Iris pigment epithelial cell (primary cell): ENCODE measurements around the gene GALNT10.

ENCODE experiments used
- DNase-seq: peaks from one replicate; pipeline ENCODE4 v3.0.0-alpha.2; 2011; ENCODE audit warnings: low read depth

The GALNT10 gene

DNA sequence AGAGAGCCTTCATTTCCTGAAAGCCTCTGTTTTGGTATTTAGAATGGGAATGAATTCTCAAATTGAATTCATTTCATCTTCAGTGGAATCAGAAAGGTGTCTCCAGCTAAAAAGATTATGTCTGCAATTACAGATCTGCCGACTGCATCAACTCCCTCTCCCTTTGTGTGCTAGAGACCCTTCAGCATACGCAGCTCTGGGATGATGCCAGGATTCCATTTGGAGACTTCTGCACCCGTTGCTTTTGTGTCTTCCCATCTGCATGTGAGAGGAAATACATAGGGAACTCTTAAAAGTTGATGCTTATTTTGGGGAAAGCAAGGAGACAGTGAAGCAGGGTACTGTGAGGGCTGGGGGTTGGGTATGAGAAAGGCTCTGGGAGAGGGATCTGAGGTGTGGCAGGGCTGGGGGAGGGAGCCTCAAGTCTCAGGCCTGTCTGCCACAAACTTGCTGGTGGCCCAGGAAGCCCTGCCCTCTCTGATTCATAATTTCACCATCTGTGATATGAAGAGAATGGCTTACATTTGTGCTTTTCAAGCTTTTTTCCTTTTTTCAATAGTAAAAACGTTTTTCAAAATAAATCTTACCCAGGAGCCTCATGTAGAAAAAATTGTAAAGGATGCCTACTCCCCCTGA, 165.6 kb downstream of the GALNT10 start:
- DNase-seq = peak; percentile 75

DNA sequence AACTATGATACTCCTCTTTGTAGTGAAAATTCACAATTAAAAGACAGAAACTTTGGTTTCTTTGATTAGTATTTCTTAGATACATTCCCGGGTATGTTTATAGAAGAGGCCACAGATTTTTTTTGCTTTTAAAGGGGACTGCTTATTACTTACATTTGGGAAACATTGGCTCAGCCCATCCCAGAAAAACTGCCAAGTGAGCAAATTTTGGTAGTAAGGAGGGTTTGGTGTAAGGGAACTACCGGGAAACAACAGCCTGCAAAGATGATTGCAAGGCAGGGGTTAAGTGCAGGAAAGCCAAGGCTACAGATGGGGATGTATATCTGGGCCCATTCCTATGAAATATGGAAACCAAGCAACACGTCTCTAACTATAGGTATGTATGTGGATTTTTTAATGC, 166.4 kb downstream of the GALNT10 start:
- no peak for DNase-seq

DNA sequence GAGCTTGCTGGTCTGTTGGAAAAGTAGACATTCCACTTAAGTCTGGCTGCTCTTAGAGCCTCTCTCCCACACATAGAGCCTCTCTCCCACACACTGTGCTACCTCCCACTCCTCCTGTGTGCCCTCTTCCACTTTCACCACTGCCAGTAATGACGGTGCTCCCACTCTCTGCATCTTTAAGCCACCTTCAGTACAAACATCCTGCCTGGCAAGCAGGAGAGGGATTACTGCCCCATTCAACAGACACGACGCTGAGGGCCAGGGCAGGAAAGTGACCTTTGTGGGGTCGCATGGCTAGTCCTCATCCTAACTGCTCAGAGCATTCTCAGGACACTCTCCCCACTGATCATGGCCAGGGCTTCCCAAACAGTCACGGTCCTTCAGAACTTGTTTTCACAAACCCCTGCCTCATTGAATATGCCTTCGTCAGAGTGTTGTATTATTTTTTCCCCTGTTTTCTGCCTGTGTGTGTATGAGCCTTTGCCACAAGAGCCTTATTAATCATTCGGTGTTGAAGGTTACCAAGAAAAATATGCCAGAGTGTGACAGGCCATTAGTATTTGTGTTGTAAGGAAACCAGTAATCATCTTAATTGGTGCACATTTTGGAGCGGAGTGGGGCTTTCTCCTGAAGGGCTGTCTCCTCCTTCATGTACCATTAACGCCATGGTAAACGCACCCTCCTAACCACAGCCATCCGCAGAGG, 168.1 kb downstream of the GALNT10 start:
- DNase-seq = peak; percentile 37

DNA sequence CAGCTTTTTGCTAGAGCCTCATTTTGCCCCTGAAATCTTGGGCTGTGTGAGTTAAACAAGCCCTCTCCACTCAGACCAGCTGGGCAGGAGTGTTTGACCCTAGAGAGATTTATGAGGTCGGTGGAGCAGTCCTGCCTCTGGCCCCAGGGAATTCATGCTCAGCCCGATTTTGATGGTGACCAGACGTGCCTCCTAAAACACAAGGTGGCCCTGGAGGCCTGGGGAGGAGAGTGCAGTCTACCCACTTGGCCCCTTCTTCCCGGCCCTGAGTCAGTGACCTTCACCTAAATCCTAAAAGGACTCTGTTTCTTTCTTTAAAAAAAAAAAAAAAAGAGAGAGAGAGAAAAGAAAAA, 168.7 kb downstream of the GALNT10 start:
- no peak for DNase-seq

DNA sequence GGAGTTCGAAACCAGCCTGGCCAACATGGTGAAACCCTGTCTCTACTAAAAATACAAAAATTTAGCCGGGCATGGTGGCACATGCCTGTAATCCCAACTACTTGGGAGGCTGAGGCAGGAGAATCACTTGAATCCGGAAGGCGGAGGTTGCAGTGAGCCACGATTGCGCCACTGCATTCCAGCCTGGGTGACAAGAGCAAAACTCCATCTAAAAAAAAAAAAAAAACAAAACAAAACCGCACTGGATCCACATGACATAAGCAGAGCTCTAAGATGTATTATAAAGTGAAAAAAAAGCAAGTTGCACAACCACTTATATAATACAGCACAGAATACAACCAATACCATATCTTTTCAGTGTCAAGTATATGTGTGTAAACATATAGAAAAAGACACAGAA, 169.7 kb downstream of the GALNT10 start:
- peak; percentile 86 for DNase-seq

DNA sequence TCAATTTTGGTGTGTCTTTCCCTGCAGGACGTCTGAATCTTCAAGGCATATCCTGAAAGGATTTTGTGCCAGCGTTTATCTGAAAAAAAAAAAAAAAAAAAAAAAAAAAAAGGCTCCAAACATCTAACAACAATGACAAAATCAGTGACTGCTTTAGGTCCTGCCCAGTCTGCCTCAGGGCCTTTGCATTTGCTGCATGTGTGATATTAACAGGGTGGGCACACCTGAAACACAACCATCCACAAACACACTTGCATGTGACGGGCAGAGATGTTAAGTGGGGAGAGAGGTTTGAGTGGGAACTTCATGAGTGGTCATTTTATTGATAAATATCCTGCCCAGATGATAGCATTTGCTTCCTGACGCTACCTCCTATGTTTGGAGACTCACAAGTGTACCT, 172.9 kb downstream of the GALNT10 start:
- DNase-seq = no peak

DNA sequence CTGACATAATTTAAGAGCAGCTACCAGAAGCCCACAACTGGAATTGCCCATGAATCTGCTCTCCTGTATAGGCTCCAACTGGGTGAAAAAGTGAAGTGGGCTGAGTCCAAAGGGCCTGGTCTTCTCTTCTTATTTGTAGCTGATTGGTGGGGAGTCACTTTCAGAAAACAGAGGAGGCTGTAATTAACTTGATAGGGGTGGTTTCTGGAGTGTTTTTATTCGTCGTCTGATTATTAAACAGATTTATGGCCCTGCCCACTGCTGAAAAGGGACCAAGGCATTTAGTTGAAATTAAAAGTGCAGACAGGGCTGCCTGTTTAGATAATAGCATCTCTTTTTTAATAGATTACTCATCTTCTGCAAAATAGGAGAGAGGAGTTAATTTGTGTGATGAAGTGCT, 174.2 kb downstream of the GALNT10 start:
- DNase-seq = no peak

DNA sequence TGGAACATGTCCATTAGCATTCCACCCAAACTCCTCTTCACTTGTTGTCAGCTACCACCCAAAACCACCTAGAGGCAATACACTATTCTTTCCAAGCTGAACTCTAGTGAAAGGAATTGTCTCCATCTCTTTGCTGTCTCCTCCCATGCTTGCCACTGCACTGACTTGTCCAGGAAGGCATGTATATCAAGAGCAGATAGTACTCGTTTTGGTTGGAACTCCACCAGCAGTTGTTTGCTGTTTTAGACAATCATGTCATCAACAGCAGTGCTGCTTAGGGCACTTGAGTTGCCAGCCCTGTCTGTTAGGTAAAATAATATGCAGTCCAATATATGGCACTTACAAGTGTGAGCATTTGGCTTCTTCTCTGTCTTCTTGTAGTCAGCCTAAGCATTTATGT, 175.3 kb downstream of the GALNT10 start:
- peak; percentile 47 for DNase-seq

DNA sequence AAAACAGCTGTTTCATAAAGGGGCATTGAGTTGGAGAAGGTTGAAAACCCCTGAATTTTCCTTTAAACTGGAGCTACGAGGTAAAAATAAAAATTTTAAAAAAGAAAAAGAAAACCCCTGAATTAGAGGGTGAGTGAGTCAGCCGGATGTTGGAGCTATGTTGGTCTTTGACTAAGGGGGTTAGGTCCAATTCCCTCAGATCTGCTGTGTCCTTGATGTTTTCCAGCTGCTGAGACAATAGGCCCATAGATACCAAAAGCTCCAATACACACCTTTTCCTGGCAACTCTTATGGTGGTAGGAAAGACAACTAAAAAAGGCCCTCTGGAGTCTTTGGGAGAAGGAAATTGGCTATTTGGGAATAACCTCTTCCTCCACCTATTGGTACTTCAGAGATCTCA, 175.8 kb downstream of the GALNT10 start:
- DNase-seq = peak; percentile 56

DNA sequence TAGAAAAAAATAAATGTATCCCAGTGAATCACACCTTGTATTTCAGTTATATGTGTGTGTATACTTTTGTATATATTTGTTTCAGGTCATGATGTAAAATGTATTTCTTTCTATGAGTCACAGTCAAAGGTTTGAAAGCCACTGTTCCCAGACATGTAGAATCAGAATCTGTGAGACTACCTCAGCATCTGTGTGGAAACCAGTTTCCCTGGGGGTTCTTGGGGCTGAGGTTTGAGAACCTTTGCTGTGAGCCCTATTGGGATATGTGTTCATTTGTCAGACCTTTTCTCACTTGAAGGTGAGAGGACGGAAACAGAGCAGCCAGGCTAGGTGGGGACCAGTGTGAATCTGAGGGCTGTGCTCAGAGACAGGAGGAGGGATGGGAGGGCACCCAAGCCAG, 176.6 kb downstream of the GALNT10 start:
- peak; percentile 85 for DNase-seq

DNA sequence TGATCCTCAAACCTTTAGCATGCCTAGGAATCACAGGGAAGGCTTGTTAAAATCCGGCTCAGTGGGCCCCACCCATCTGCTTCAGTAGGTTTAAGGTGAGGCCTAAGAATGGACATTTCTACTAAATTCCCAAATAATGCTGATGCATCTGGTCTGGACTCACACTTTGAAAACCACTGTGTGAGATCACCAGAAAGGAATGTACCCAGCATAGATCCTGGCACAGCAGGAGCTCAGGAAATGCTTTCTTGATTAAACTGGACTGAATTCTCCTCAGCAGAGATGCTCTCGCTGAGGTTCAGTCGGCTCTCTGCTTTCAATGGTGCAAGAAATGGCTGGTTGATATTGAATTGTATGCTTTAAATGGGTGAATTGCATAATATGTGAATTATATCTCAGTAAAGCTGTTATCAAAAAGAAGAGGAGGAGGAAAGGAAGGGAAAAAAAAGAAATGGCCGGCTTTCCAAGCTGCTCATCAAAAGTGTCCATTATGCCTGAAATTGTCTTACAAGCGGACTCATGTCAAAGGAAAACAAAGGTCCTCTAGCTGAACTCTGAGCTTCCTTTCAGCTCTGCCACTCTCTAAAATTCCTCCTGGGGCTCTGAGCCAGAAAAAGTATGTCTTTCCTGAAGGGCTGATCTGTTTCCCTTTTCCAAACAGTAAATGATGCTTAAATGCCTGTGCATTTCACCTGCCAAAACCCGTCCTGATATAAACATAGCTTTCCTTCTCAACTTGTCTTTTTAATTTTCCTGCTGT, 177.7 kb downstream of the GALNT10 start:
- DNase-seq = peak; percentile 98

DNA sequence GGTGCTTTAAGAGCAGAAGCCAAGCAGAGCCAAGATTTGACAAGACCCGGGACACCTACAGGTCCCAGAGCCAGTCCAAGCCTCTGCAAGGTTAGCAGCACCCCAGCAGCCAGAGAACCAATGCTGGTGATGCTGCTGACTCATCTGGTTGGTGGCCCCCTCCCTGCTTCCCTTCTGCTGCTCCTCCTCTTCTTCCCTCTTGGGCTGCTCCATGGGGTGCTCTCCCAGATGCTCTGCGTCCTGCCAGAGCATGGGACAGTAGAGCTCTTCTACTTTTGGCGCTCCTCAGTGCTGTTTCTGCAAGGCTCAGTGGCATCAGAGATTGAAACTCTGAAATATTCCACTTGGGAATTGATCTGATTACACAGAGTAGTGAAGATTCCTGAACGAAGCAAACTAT, 179.1 kb downstream of the GALNT10 start:
- peak; percentile 62 for DNase-seq

DNA sequence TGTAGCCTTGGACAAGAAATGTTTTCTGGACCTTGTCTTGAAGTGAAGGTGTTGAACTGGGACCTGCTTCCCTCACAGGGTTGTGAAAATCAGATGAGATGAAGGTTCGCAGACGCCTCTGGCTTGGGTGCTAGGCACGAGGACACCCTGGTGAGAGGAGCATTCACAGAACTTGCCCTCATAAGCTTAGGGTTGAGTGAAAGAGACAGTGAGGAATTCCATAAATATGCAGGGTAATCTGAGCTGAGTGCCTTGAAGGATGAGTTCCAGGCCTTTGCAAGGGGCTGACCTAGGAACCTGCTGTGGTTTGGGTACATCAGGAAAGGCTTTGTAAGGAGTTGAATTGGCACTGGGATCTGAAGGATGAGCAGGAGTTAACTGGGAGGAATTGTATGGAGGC, 179.6 kb downstream of the GALNT10 start:
- peak; percentile 84 for DNase-seq

DNA sequence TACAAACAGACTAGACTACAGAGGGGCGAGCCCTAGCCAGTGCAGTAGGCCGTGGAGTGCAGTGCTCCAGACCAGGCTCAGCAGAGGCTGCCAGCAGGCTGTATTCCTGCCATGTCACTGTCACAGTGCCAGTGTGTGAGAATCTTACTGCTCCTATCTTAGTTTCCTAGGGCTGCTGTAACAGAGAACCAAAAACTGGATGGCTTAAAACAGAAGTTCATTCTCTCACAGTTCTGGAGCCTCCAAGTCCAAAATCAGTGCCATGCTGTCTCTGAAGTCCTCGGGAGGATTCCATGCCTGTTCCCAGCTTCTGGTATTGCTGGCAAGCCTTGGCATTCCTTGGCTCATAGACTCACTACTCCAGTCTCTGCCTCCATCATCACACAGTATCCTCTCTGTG, 180.3 kb downstream of the GALNT10 start:
- no peak for DNase-seq

DNA sequence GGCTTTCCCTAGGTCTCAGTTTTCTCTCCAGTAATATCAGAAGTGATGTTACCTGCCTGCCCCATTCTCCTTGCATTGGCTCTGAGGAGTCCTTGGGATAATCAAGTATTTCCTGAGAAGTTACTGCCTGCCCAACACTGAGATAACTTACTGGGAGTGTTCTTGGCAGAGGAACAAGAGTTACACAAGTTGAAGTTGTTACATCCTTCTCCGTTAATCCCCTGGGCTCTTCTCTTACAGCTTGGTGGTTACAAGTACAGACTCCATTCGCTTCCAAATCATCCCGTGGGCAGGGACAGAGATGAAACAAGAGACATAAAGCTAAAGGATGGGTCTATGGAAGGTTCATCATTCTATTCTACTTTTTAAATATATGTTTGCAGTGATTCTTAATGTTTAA, 181.2 kb downstream of the GALNT10 start:
- peak; percentile 98 for DNase-seq

DNA sequence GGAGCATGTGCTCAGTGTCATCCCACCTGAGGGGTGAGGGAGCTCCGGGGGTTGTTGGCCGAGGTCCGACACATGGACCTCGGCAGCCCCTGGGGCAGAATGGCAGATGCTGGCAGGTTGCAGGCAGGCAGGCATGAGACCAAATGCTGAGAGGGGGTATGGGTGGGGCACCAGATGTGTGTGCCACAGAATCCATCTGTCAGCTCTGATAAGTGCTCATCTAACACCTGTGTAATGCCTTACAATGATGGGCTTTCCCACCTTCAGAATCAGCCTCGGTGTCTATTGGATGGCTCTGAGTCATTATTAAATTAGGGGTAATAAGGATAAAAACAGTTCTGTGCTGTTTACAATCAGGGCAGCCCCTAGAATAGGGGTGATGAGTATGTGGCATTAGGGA, 182.1 kb downstream of the GALNT10 start:
- no peak for DNase-seq

DNA sequence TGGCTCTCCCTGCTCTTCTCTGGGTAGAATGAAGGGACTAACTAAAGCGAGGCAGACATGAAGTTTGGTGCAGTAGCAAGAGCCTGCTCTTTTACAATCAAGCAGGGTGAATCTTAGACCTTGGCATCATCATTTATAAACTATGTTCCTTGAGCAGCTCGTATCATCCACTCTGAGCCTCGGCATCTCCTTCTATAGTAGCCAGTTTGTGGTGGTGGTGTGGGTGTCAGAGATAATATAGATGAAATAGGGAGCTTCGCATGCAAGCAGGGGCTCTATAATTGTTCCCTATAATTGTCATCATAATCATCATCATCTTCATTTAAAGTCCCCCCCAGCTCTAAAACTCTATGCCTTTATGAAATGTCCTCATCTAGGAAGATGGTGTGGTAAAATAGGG, 182.8 kb downstream of the GALNT10 start:
- no peak for DNase-seq

DNA sequence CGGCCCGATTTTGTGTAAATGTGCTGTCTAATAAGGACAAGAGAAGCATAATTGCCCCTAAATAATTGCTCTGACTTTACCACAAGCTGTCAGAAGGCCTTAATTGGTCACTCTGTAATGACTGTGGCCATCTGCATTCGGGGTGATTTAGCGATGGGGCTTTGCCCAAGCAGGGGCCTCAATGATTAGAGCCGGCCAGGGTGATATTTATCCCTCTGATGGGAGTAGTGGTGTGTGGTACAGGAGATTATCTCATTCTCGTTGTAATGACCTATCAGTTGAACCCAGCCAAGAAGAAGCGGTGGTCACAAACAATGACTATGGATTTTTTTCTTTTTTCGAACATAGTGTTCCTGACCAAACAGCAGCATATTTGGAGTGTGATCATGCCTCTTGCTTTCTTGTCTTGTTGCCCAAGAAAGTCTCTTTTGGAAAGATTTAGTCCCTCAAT, 183.2 kb downstream of the GALNT10 start:
- DNase-seq = no peak

DNA sequence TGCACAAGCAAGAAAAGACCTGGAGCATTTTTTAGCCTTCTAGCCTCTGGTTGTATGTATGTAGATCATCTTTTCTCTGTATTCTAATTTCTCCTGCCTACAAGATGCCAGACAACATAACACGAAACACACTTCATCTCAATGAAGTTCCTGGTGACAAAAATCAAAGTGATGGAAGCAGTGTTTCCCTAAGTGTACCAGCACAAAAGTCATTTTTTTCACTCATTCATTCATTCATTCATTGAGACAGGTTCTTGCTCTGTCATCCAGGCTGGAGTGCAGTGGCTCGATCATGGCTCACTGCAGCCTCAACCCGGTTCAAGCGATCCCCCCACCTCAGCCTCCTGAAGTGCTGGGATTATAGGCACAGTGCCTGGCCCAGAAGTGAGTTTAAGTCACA, 183.7 kb downstream of the GALNT10 start:
- DNase-seq = no peak

DNA sequence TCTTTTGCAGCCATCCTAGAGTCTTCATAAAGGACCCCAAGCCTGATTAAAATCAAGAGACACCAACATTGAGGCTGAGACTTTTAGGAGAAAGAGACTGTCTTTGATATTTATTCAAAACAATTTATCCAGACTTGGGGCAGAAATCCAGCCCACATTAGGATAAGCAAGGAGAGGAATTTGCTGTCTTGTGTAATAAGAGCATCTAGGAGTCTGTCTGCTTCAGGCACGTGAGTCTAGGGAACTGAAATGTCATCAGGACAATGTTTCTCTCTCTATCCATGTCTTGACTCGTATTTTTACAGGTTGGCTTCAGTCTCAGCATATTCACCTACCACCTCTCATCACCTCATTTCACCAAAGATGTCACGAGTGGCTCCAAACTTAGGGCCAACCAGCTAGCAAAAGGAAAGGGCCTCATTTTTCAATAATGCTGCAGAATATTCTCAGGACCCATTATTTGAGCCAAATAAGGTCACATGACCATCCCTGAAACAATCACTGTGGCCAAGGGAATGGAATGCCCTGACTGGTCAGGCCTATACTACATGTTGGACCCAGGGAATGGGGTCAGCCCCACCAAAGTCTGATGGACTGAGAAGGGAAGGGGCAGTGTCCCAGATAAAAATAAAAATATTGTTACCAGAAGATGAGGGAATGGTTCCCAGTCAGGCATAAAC, 184.9 kb downstream of the GALNT10 start:
- DNase-seq = peak; percentile 67

DNA sequence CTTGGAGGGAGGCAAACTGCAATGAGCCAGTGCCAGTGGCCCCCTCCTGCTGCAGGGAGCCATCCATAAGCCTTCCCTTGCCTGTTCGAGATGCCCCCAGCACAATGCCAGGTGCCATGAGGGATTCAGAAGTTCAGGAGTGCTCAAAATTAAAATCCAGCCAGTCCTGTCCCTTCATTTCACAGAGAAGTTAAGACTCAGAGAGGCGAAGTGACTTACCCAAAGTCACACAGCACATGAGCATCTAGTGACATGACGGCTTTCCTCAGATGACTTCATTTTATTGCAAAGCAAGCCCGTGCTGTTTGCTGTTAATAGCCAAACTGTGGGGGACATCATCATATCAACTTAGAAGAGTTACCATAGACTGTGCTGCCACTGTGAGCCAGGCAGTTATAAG, 185.9 kb downstream of the GALNT10 start:
- DNase-seq = no peak

DNA sequence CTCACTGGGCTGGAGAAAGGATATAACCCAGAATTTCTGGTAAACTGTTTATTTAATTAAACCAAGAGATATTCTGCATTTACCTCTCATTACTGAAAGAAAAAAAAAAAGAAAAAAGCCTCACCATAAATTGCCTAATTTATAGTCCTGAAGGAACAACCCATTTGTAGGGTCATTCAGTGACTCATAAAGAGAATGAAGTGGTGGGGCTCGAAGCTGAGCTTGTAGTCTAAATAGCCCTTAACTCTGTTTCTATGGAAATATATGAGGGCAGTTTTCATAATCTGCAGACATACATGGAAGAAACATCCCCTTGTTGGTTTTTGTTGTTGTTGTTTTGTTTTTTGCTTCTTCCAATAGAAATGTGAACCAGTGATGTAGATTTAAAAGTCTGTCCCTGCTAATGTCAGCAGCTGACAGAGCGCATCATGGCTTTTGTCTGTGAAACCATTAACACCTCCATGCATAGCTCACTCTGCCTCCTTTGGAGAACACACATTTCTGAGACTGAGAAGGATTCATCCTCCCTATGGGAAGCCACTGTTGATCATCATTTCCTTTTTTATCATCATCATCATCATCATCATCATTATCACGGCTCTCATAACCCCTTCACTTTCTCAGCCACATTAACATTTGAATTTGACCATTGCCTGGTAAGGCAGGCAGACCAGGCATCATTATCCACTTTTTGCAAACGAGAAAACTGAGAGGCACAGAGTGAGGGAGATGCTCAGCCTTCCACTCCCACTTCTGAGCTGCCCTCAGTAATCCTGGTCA, 187.4 kb downstream of the GALNT10 start:
- DNase-seq = no peak
